Cerebellar nuclear complex (tissue), 1 donor: Measurements from ENCODE around the gene NOXO1.

Experiments
- DNase-seq, 2 experiments: peaks; one replicate each; lab custom pipeline; 2025; lab: John Stamatoyannopoulos, UW

NOXO1 gene

GRCh38 chr16:1997494-1998359 is 16.5 kb upstream of the NOXO1 start:
- DNase-seq: no peak

- no peak for DNase-seq
These were observed 12.5 kb upstream of the NOXO1 start for GRCh38 chr16:1993731-1994131.

- no peak for DNase-seq
These were observed 11.5 kb upstream of the NOXO1 start for GRCh38 chr16:1992704-1993317.

GRCh38 chr16:1991948-1992703 is 10.9 kb upstream of the NOXO1 start:
- peak in 1 of 2 experiments; percentile 36 for DNase-seq

DNA sequence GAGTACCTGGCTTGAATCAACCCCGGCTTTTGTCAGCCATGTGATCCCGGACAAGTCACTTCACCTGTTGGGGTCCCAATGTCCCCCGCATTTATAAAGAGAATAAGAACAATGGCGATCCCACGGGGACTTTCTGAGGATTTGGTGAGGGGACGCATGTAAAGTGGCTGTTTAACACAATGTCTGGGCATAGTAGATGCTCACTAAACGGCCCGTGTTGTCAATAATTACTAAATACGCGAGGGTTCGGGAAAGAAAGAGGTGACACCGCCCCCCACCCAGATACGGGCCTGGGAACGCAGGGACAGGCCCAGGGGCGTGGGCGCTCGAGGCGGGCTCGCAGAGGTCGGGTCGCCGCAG is 10.3 kb upstream of the NOXO1 start:
- DNase-seq: no peak

- DNase-seq: no peak
These were observed 9.9 kb upstream of the NOXO1 start for GRCh38 chr16:1991135-1991551.

GRCh38 chr16:1990351-1991134 is 9.3 kb upstream of the NOXO1 start:
- DNase-seq: no peak

GRCh38 chr16:1990101-1990350 is 8.8 kb upstream of the NOXO1 start:
- no peak for DNase-seq

DNA sequence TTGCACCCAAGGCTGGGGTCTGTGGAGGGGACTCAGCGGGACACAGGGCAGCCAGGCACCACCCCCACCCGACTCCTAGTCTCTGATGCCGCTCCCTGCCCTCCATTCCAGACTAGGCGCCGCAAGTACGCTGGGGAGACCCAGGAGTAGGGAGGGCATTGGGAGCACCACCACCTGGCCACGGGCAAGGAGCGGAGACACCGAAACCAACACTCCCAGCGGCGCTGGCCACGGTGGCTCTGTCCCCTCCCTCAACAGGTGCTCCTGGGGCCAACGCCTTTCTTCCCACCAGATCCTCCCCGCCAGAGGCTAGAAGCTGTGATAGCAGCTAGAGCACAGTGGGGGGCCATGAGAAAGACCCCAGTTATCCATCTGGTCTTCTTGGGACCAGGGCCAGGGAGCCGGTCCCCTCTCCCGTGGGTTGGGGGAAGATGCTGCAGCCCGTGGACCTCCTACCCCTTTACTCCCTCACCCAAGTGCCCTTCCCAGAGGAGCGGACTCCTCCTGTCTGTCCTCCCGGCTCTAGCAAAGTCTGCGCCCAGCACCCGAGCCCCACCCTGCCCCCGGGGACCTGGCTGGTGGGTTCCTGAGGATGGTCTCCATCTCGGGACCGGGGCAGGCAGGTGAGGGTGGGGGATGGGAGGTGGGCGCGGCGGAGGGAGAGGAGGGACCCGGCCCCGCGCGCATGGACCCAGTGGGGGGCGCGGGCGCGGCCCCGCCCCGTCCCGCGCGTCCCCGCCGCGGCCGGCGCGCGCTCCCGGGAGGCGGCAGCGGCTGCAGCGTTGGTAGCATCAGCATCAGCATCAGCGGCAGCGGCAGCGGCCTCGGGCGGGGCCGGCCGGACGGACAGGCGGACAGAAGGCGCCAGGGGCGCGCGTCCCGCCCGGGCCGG is 8.2 kb upstream of the NOXO1 start, which contains the start of gene SYNGR3:
SYNGR3 (plus strand) TSS at position 762 of the 892 bp plus-strand sequence. CDS start 133 bp downstream, outside the sequence.
- DNase-seq: no peak

GRCh38 chr16:1987198-1987597 is 5.9 kb upstream of the NOXO1 start:
- no peak for DNase-seq

DNA sequence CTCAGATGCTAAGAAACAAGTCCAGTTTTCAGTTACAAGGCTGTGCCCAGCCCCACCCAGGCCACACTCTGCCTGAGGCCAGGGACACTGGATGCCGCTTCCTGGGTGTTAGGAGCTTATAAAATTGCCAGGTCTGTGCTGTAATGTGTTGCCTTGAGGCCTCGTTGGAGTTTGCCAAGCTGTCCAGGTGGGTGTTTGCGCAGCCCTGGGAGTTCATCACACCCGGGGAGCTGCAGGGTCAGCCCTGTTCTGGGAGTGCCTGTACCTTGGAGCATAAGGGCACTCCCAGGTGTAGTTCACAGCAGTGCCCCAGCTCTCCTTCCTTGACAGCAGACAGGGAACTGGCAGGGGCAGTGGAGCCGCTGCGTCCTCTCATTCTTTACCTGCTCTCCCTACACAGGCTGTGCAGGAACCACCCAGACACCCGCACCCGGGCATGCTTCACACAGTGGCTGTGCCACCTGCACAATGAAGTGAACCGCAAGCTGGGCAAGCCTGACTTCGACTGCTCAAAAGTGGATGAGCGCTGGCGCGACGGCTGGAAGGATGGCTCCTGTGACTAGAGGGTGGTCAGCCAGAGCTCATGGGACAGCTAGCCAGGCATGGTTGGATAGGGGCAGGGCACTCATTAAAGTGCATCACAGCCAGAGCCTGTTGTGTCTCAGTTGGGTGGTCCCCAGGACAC is 4.3 kb upstream of the NOXO1 start:
- DNase-seq: no peak

GRCh38 chr16:1984347-1985225 is 3.3 kb upstream of the NOXO1 start:
- no peak for DNase-seq

- peak in 1 of 2 experiments; percentile 34 for DNase-seq
These were observed 2.5 kb upstream of the NOXO1 start, which contains the start of gene GFER for GRCh38 chr16:1983544-1984346. GFER (plus strand) TSS chr16:1984193; CDS start chr16:1984219, 26 bp downstream.

DNA sequence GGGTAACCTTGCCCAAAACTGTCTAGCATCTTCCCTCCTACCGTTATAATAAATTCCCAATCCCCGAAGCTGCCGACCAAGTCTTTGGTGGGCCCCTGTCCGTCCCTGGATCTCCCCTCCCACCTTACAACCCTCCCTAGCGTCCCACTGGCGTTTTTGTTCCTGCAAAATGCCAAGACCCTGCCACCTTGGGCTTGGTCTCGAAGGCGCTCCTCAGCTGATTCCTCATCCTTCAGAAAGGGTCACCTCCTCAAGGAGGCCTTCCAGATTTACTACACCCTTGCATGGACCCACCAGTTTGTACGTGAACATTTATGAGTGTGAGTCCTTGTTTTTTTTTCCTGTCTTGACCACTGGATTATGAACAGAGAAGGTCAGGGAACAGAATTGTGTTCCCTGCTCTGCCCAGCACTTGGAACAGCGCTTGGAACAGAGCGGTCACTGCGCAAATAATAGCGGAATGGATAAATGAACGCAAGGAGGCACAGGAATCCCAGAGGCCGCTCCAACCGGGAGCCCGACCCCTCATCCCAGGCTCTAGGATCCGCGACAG is 1.8 kb upstream of the NOXO1 start:
- no peak for DNase-seq

DNA sequence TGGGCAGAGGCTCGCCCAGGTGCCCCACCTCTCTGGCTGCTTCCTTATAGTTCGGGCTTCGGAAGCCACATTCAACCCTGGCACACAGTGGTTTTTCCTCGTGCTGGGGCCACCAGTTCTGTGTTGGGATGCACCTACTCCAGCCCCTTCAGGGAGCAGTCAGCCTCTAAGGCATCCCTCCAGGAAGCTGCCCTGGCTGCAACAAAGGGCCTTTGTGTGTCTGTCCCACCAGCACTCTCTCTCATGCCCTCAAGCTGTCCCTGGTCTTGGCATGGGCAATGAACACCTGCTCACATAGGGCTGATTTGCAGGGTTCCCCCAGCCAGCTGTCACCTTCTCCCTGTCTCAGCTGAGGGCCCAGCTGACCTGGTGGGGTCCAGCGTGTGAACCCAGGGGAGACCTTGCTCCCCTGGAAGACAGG is 754 bp upstream of the NOXO1 start:
- no peak for DNase-seq

GRCh38 chr16:1980770-1981087 is 540 bp downstream of the NOXO1 start:
- no peak for DNase-seq

DNA sequence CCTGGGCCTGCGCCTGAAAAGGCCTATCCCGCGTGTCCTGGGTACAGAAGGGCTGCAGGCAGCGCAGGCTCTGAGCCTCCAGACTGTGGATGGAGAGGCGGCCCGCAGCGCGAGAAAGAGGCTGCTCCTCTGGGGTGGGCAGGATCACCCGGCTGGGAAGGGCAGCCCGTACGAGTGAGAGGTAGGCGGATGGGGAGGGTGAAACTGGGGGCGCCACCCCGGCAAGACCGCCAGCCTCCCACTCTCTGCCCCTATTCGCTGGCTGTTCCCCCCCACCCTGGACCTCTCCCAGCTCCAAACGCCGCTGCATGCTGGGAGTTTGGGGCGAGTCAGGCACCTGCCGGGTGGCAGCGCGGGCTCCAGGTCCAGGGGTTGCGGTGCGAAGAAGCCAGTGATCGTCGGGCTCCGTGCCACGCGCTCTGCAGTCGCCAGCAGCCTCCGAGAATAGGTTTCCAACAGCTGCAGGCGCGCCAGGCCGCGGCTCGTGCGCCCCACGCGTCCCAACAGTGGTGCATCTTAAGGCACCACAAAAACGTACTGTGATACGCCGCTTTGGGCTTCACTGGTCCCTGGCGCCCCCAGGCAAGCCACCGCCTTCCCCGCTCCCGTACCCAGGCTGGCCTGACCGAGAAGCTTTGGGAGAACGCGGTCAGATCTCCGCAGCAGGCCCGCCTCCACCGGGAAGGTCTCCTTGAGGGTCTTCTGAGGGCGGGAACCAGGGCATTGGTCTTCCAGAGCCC is 1.1 kb downstream of the NOXO1 start:
- DNase-seq: no peak
